GM12892 (cell line): ENCODE data around the gene CHST10.

Source experiments
- POLR2A ChIP-seq: IDR thresholded peaks from 2 replicates; pipeline ENCODE4 v1.6.1; 2011; ENCODE audit warnings: low read depth, low read length, control low read depth
- POLR2AphosphoS5 ChIP-seq: IDR thresholded peaks from 2 replicates; pipeline ENCODE4 v1.6.1; 2011; ENCODE audit warnings: low read depth, low read length, control low read depth

DNA sequence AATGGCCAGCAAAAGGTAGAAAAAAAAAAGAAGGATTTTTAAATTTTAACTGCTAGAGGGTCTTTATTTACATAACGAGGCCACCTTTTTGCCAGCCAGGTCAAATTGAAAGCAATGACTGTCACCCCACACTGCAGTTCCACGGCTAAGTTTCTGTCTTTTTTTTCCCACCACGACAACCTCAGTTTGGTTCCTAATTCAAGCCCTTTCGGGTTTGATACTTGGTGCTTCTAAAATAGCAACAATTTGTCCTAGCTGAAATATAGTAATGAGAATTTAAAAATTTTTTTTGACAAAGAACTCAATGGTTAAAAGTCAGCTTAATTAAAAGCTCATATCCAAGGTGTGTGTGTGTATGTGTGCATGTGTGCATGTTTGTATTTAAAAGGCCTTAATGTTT is 36.4 kb upstream of the CHST10 start:
- no peak for TF ChIP-seq POLR2AphosphoS5
- TF ChIP-seq POLR2A, result no peak
